GM18870 (cell line): ENCODE data around the gene CLDN5.

Source experiments
- ATAC-seq: cut with Tn5 transposase; IDR thresholded peaks from one replicate; pipeline ENCODE4 v1.9.1; 2021; ENCODE audit warnings: moderate library complexity; ENCODE audit not compliant: unreplicated experiment

The CLDN5 gene

GRCh38 chr22:19524170-19525115 is at the start of gene CLDN5:
CLDN5 (minus strand) TSS chr22:19524410; CDS start chr22:19524255, 155 bp downstream.
- ATAC-seq: no peak

- no peak for ATAC-seq
Observed at GRCh38 chr22:19571995-19572394, 47.8 kb upstream of the CLDN5 start.

DNA sequence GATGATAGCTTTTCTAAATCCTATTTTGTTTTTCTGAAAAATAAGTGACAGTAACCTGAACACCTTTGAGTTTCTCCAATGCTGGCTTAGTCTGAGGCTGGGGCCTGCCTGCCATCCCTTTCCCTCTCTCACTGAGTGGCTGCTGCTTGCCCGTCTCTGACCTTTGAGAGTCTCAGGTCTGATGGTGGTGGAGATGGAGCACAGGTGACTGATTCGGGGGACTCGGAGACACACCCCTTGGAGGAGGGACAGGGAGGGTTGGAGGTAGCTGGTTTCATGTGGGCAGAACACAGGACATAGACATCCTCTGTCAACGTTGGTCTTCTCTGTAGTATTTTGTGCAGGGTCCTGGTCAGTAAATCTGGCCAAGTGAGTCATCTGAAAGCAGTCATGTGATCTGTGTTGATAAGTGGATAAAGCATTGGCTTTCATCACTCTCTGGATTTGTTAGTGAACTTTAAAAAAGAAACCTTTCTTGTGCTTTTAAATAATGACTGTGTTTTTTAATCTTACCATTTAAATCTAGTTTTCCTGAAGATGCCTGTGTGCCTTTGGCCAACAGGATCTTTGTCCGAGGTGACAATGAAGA is 47.1 kb upstream of the CLDN5 start:
- no peak for ATAC-seq

- ATAC-seq: no peak
Observed at GRCh38 chr22:19569976-19570375, 45.8 kb upstream of the CLDN5 start.

DNA sequence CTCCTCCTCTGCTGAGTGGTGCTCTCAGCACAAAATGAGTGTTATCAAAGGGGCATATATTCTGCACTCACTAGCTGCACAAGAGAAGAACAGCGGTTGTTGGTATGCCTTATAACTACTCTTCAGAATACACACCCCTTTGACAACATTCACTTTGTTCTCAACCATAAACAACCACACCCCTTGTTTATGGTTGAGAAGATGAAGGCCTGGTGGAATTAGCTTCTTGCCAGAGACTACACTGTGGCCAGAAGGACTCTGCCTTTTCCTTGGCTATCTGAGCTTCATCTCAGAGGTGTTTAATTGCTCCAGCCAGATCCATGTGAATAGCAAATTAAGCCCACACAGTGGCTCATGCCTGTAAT is 45.0 kb upstream of the CLDN5 start:
- ATAC-seq: no peak

DNA sequence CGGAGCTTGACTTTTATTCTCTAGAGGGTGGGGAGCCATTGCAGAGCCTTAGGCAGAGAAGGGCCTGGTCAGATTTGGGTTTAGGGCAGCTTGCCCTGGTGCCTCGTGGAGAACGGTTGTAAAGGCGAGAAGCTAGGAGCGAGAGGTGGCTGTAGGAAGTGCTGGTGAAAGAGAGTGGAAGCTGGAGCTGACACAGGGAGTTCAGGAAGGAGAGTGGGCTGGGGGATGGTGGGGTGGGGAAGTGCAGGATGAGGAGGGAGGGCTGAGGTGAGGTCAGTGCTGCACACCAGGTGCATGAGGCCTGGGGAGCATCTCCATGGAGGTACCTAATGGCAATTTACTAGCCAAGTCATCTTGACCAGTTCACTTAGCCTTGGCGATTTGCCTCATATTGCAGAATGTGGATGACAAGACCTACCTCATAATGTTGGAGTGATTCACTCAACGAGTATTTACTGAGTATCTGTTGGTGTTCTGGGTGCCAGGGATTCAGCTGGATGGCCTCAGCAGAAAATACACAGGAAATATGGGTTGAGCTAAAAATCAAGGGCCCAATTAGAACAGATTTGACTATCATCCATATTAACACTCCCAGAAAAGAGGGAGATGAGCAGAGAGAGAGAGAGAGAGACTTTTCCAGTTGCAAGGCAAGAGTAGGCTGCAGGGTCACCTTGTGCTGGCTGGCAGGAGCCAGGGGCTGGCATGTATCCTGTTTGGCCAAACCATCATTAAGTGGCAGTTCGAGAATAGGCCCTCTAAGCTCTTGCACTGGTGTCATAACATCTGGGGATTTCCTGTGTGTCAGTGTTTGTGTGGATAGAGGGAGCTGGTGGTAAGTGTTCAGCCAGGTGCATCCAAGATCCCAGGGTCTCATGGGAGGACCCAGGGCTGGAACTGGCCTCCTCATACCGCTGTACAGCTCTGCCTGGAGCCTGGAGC is 44.4 kb upstream of the CLDN5 start:
- no peak for ATAC-seq

DNA sequence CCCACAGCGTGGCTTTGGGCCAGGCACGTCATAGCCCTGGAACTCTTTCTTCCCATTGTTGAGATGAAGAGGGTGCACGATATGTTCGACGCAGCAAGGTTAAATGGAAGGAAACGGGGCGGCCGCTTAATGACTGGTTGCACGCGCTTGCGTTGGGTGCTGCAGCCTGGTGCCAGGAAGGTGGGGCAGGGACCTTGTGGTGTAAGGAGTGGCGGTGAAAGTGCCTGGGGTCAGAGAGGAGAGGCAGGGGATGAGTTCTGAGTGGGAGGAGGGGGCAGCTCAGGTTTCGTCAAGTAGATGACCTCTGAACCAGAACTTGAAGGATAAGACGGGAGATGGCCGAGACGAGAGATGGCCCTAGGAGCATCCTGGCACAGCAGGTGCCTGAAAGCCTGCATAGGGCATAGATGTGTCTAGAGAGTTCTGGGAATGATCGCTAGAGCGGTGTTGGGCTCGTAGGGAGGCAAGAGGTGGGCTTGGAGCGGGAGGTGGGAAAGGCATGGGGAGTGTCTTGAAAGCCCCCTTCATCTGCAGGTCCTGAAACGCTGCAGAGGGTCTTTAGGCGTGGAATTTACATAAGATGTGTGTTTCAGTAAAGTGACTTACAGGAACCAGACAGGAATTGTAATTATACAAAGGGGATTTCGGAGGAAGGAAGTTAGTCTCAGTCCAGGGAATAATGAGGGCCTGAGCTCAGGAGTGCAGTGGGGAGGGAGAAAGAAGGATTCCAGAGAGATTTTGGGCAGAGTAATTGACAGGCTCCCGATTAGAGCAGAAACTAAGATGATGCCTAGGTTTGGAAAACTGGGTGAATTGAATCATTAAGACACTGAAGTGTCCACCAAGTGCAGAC is 43.2 kb upstream of the CLDN5 start:
- ATAC-seq: no peak

DNA sequence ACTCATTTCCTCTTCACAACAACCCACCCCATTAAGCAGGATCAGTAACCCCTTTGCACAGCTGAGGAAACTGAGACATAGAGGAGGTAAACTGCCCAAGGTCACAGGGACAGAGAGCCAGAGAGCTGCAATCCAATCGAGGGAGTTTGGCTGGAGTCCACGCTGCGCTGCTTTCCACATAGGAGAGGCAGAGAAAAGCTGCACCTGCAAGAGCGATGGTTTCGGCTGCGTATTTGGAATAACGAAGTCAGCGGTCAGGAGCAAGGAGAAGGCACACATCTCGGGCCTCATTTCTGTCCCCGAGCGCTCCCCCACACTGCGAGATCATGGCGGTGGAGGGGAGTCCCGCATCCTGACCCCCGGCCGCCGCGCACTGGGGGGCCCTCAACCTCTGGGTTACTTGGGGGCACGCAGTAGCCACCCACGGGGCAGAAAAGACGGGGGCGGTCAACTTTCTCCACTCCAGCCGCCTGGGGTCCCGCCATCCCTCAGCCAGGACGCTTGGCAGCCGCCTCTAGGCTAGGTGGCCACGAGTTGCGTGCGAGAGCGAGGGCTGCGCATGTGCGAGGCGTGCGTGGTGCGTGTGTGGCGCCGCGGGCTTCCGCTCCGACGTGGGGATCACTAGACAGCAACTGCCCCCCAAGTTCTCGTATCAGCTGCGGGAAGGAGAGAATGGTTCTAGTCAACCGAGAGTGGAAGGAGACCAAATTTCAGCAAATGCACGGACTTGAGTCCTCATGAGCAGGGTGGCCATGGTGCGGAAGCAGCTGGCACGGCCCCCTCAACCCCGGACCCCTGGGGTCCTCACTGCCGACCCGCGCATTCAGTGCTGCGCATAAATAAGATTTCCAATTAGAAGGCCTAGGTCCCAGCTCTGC is 42.3 kb upstream of the CLDN5 start:
- ATAC-seq: no peak

DNA sequence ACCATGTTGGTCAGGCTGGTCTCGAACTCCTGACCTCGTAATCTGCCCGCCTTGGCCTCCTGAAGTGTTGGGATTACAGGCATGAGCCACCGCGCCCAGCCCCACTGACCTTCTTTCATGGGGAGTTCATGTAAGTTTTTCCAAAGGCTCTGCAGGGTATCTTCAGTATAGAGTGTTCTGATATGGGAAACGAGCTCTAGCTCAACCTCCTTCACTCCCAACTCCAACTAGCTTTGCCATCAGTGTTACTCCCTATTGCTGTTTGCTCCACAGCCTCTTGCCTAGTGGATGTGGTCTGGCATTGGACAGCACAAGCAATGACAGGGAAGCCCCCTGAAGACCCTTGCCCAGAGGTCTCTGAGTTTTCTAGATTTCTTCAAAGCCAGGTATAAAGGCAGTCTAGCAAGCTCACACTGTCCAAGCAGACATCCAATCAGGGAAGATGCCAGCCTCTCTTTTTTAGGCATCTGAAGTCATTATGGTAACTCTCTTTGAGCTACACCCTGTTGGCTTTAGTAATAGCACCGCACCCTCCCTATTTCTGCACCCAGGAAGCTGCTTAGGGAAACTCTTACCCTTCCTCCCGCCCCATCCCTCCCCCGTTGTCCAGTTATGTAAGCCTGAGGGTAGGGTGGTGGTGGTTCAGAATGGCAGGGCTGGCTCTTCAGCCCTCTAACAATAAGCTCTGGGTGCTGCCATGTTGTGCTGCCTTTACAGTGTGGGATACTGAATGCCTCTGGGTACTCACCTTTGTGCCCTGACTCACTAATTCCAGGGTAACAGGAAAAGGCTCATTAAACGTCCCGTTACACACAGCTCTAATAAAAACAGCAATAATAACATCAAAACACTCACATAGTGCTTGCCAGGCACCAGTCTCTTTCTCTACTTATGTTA is 41.4 kb upstream of the CLDN5 start:
- ATAC-seq: no peak

DNA sequence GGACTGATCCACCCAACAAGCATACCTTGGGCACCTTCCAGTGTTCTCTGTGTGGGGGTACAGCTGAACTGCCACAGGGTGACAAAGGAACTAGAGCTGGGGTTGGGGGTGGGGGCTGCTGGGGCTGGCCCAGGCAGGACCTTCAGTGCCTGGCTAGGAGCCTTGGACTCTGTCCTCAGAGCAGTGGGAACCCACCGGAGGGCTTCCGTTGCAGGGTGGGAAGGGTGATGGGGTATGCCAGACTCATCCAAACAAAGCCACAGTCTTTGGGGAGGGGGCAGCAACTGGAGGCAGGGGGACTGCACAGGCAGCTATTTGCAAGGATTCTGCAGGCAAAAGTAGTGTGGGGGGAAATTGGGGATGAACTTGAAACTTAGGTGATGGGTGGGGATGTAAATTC is 35.7 kb upstream of the CLDN5 start:
- ATAC-seq: no peak

DNA sequence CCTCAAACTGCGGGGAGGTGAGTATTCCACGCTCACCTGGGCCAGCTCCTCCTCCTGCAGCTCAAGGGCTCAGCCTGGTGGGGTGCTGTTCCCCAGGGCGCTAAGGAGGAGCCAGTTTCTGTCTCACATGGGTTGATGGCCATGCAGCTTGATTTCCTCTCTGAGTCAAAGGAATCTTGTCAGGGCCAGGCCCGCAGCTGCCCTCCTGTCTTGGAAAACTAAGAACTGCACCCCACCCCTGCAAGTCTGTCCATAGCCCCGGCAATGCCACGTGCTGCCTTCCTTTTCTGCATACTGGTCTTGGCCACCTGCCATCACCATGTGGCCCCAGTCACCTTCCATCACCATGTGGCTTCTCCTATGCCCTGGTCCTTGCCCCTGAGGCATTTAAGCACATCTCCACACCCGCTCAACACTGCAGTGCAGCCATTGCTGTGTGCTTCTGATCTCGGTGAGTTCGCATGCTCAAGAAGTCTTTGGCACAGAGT is 35.2 kb upstream of the CLDN5 start:
- no peak for ATAC-seq

GRCh38 chr22:19556963-19557545 is 32.8 kb upstream of the CLDN5 start:
- no peak for ATAC-seq

GRCh38 chr22:19555651-19556050 is 31.4 kb upstream of the CLDN5 start:
- ATAC-seq: no peak

GRCh38 chr22:19554834-19555404 is 30.7 kb upstream of the CLDN5 start:
- ATAC-seq: no peak

DNA sequence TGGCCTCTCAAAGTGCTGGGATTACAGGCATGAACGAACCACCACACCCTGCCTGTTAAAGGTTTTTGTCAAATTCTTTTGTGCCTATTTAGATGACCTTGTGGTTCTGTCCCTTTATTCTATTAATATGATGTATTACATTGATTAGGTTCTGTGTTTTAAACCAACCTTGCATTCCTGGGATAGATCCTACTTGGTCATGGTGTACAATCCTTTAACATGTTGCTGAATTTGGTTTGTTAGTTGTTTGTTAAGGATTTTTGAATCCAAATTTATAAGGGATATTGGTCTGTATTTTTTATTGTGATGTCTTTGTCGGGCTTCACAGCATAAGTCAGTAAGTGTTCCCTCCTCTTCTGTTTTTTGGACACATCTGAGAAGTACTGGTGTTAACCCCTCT is 29.0 kb upstream of the CLDN5 start:
- no peak for ATAC-seq

DNA sequence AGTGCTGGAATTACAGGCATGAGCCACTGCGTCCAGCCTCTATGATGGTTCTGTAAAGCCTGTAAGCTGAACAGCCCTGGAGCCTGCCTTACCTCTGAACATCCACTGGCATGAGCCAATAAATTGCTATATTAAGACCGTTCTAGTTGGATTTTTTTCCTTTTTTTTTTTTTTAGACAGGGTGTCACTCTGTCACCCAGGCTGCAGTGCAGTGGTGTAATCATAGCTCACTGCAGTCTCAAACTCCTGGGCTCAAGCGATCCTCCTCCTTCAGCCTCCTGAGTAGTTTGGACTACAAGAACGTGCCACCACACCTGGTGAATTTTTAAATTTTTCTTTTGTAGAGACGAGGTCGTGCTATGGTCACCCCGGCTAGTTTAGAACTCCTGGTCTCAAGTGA is 26.2 kb upstream of the CLDN5 start:
- no peak for ATAC-seq

GRCh38 chr22:19549428-19549827 is 25.2 kb upstream of the CLDN5 start:
- no peak for ATAC-seq

DNA sequence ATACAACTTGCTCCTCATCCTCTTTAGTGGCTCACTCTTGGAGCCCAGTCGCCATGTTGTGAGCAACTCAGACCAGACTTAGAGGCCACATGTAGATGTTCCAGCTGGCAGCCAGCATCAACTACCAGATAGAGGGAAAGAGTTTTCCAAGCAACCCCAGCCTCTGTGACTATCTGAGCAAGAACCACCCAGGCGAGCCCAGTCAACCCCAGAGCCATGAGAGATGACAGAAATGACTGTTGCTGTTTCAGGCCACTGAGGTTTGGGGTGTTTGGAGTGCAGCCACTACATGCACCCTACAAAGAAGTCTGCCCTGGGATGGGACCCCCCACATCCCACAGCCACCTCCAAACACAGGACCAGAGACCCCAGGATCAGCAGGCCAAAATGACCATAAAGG is 24.8 kb upstream of the CLDN5 start:
- no peak for ATAC-seq
